MM.1S (cell line): ENCODE results near the gene SLC9A4.

Experiments
- DNase-seq: peaks from one replicate; pipeline ENCODE4 v3.0.0-alpha.2; 2015
- H2AFZ ChIP-seq: fragments of 300-600 bp; sonication (generic); 2 replicates; pipeline ENCODE4 v1.6.0; 2016; ENCODE audit warnings: antibody characterized with exemption, low read length
- H3F3A ChIP-seq: fragments of 300-600 bp; sonication (generic); 2 replicates; pipeline ENCODE4 v1.6.1; 2016; ENCODE audit warnings: mild to moderate bottlenecking, antibody characterized with exemption, low read length, moderate library complexity, mixed read lengths; ENCODE audit not compliant: insufficient read depth
- H3K27ac ChIP-seq: fragments of 300-600 bp; sonication (generic); 2 replicates; pipeline ENCODE4 v1.5.1; 2016; ENCODE audit warnings: mild to moderate bottlenecking, low read length
- H3K27me3 ChIP-seq: fragments of 300-600 bp; sonication (generic); replicated peaks from 2 replicates; pipeline ENCODE4 v1.6.0; 2016; ENCODE audit warnings: low read length; ENCODE audit not compliant: insufficient read depth
- H3K36me3 ChIP-seq: fragments of 300-600 bp; sonication (generic); replicated peaks from 2 replicates; pipeline ENCODE4 v1.6.1; 2016; ENCODE audit warnings: mild to moderate bottlenecking, low read length, mixed read lengths; ENCODE audit not compliant: insufficient read depth
- H3K4me1 ChIP-seq: fragments of 300-600 bp; sonication (generic); 2 replicates; pipeline ENCODE4 v1.6.1; 2016; ENCODE audit warnings: low read length, mixed read lengths
- H3K4me2 ChIP-seq: fragments of 300-600 bp; sonication (generic); 2 replicates; pipeline ENCODE4 v1.6.0; 2016; ENCODE audit warnings: low read depth, low read length
- H3K4me3 ChIP-seq: fragments of 300-600 bp; sonication (generic); 2 replicates; pipeline ENCODE4 v1.5.1; 2016; ENCODE audit warnings: low read length, mixed read lengths
- H3K79me2 ChIP-seq: fragments of 300-600 bp; sonication (generic); 2 replicates; pipeline ENCODE4 v1.6.1; 2016; ENCODE audit warnings: mixed run types, low read length, mixed read lengths
- H3K9ac ChIP-seq: fragments of 300-600 bp; sonication (generic); 2 replicates; pipeline ENCODE4 v1.6.1; 2016; ENCODE audit warnings: low read length, mixed read lengths
- H3K9me2 ChIP-seq: fragments of 300-600 bp; sonication (generic); replicated peaks from 2 replicates; pipeline ENCODE4 v1.6.1; 2016; ENCODE audit warnings: mild to moderate bottlenecking, low read length, mixed read lengths; ENCODE audit not compliant: insufficient read depth
- H3K9me3 ChIP-seq: fragments of 300-600 bp; sonication (generic); replicated peaks from 2 replicates; pipeline ENCODE4 v1.6.1; 2016; ENCODE audit warnings: mild to moderate bottlenecking, low read length, mixed read lengths; ENCODE audit not compliant: insufficient read depth
- H4K20me1 ChIP-seq: fragments of 300-600 bp; sonication (generic); 2 replicates; pipeline ENCODE4 v1.6.1; 2016; ENCODE audit warnings: mild to moderate bottlenecking, low read length, moderate library complexity, mixed read lengths; ENCODE audit not compliant: insufficient read depth
- EZH2 ChIP-seq: fragments of 300-600 bp; sonication (generic); optimal IDR thresholded peaks from 2 replicates; pipeline ENCODE3; 2017; ENCODE audit warnings: low read depth, mild to moderate bottlenecking, antibody characterized with exemption, low read length, mixed read lengths
- EZH2phosphoT487 ChIP-seq: fragments of 300-600 bp; sonication (generic); IDR thresholded peaks from 2 replicates; pipeline ENCODE4 v1.6.1; 2018; ENCODE audit warnings: antibody characterized with exemption, low read length
- TF ChIP-seq, protein P1 (sequence below): fragments of 300-600 bp; sonication (generic); IDR thresholded peaks from 2 replicates; pipeline ENCODE4 v1.5.1; 2016; ENCODE audit warnings: antibody characterized with exemption, low read length, mixed read lengths

The SLC9A4 gene

DNA sequence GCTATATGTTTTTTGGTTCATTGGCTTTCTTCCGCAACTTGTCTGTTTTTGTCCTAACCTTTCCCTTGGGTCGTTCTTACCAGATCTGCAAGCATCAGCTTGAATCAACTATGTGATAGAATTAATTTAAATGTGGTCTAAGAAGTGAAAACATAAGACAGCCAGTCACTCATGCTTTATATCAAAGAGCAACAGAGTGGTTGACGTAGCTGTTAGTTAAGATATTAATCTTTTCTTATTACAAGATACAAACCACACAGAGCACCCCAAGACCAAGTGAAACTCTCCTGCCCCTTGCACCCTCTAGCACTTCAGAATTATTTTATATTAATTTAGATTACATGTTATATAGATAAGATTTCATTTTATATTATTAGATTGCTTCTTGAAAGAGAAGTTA is 34.9 kb upstream of the SLC9A4 start:
- no peak overlapping the region for H3K4me2 ChIP-seq
- DNase-seq, result no peak
- no peak for TF ChIP-seq EZH2

DNA sequence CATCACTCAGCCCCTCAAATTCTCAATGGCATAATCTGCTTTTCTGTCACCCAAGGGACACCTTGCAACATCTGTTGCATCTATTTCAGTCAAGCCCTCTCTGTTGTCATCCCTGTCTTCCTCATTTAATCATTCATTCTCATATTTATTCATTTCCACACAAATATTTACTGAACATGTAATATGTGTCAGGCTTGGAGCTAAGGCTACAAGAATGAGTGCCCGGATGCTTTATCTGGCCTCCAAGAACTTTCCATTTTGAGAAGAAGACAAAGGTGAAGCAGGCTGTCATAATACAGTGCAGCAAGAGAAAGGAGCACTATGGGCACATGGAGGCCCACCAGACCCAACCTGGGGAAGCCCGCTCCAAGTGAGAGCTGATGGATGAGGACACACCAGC is 34.4 kb upstream of the SLC9A4 start:
- H3K27me3 ChIP-seq, result no peaks in the 10 kb centered on the region
- H3K9ac ChIP-seq, result no peak overlapping the region
- H3F3A ChIP-seq, result no peaks in the 10 kb centered on the region
- TF ChIP-seq, protein P1, sequence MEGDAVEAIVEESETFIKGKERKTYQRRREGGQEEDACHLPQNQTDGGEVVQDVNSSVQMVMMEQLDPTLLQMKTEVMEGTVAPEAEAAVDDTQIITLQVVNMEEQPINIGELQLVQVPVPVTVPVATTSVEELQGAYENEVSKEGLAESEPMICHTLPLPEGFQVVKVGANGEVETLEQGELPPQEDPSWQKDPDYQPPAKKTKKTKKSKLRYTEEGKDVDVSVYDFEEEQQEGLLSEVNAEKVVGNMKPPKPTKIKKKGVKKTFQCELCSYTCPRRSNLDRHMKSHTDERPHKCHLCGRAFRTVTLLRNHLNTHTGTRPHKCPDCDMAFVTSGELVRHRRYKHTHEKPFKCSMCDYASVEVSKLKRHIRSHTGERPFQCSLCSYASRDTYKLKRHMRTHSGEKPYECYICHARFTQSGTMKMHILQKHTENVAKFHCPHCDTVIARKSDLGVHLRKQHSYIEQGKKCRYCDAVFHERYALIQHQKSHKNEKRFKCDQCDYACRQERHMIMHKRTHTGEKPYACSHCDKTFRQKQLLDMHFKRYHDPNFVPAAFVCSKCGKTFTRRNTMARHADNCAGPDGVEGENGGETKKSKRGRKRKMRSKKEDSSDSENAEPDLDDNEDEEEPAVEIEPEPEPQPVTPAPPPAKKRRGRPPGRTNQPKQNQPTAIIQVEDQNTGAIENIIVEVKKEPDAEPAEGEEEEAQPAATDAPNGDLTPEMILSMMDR, result no peak
- TF ChIP-seq EZH2phosphoT487 (no peak), EZH2 (no peak)
- no peaks in the 10 kb centered on the region for H3K79me2 ChIP-seq
- H4K20me1 ChIP-seq, result no peaks in the 10 kb centered on the region
- no peak overlapping the region for H2AFZ ChIP-seq
- H3K4me3 ChIP-seq, result no peak overlapping the region
- no peaks in the 10 kb centered on the region for H3K4me1 ChIP-seq
- no peaks in the 10 kb centered on the region for H3K36me3 ChIP-seq
- no peaks in the 10 kb centered on the region for H3K9me3 ChIP-seq
- no peak overlapping the region for H3K27ac ChIP-seq
- H3K4me2 ChIP-seq, result no peak overlapping the region
- DNase-seq, result no peak
- no peaks in the 10 kb centered on the region for H3K9me2 ChIP-seq

More for the DNA sequence above, 34.9 kb upstream of the SLC9A4 start:
- Histone ChIP-seq H3K4me1 (no peaks in the 10 kb centered on the region), H4K20me1 (no peaks in the 10 kb centered on the region), H3F3A (no peaks in the 10 kb centered on the region), H3K36me3 (no peaks in the 10 kb centered on the region), H3K9me2 (no peaks in the 10 kb centered on the region), H3K27me3 (no peaks in the 10 kb centered on the region), H3K9me3 (no peaks in the 10 kb centered on the region), H3K4me3 (no peak overlapping the region), H3K9ac (no peak overlapping the region), H2AFZ (no peak overlapping the region), H3K27ac (no peak overlapping the region), H3K79me2 (no peaks in the 10 kb centered on the region)

DNA sequence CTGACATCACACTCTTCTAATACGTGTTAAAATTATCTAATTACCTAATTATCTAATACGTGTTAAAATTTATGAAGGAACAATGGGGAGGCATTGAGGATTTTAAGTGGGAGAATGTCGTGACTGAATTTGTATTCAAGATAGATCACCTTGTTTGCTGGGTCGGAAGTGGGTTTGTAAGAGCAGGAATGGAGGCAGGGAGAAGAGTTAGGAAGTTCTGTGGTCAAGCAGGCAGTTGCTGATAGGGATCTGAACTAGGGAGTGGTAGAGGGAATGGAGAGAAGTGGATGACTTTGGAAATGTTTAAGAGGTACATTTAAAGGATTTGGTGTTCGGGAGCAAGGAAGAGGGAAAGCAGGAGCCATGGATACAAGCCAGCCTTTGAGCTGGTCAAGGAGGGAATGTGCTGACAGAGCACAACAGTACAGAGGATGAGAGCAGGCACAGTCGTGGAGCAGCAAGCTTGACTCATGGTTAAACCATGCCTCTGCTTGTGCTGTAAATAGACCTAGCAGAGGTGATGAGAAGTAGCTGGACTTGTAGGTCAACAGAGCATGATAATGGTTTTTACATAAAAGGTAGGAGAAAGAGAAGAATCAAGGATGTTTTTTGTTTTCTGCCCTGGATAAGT is 33.8 kb upstream of the SLC9A4 start:
- Histone ChIP-seq H3K4me2 (no peak overlapping the region), H3K9me2 (no peaks in the 10 kb centered on the region), H3K4me3 (no peak overlapping the region), H3K27me3 (no peaks in the 10 kb centered on the region), H3F3A (no peaks in the 10 kb centered on the region), H2AFZ (no peak overlapping the region), H3K9me3 (no peaks in the 10 kb centered on the region), H3K4me1 (no peaks in the 10 kb centered on the region), H4K20me1 (no peaks in the 10 kb centered on the region), H3K27ac (no peak overlapping the region), H3K9ac (no peak overlapping the region), H3K79me2 (no peaks in the 10 kb centered on the region), H3K36me3 (no peaks in the 10 kb centered on the region)
- DNase-seq, result no peak
- TF ChIP-seq, protein P1, result no peak
- TF ChIP-seq EZH2phosphoT487, result no peak
- TF ChIP-seq EZH2, result no peak

DNA sequence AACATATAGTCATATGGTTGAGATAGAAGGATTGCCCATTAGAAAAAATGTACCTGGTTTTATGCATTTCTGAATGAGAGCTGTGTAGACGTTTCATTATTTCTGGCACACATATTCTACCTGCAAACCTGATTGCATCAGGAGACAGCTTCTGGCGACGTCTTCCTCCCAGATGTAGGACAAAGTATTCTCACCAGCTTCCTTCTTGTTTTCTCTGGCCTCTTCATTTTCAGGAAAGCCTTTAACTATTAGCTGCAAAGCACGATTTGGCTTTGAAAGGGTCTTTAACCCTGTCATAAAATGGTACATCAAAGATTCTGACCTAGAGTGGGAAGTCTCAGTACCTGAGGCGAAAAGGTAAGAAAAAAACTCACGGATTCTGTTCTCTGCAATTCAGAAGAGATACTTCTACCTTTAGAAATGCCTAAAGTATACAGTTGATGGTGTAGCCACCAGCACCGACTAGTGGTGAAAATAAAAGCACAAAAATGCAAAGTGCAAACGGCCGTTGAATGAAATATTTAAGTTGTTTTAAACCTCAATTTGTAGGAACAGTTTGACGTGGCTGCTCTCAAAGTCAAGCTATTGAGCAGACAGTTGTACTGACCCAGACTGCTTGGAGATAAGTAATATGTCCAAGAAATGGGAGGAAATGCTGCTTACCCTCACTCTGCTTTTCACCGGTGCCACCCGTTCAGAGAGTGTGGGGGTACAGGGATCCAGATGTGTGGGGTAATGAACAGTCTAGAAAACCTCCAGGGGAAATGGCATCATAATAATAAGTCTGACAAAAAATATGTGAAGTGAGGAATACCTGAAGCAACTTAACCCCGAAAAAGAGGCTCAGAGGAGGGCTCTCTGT is 29.8 kb upstream of the SLC9A4 start:
- Histone ChIP-seq H3K4me1 (no peaks in the 10 kb centered on the region), H3K79me2 (no peaks in the 10 kb centered on the region), H2AFZ (0 out of 2 replicates have a peak overlapping the region, but pooled peaks have one; percentile 1), H4K20me1 (no peaks in the 10 kb centered on the region), H3K27ac (no peak overlapping the region), H3F3A (no peaks in the 10 kb centered on the region), H3K36me3 (no peaks in the 10 kb centered on the region), H3K9ac (no peak overlapping the region), H3K9me2 (no peaks in the 10 kb centered on the region), H3K4me3 (no peak overlapping the region), H3K4me2 (no peak overlapping the region), H3K27me3 (no peaks in the 10 kb centered on the region), H3K9me3 (no peaks in the 10 kb centered on the region)
- DNase-seq, result peak; percentile 65
- TF ChIP-seq EZH2phosphoT487 (no peak), EZH2 (no peak)
- TF ChIP-seq, protein P1, result peak; percentile 69
